ENCODE data around the gene ANKRD34A. TPM values are rescaled to one million over a fixed set of nuclear protein-coding genes. Genes with fewer than 3 reads are reported as not detected.
A peak's percentile ranks its signal among the peaks of the same experiment; 100 is the strongest.

The ANKRD34A gene
- total RNA-seq, 1 donor from 2014 or later: 5.2 TPM

GRCh38 chr1:145995148-145995881 is 30.9 kb upstream of the ANKRD34A start:
- DNase-seq: no peak
- peak overlapping the region; percentile 98 for H3K27ac Mint-ChIP-seq
- H3K27me3 Mint-ChIP-seq: no peaks in the 10 kb centered on the region
- H3K4me3 Mint-ChIP-seq: peak overlapping the region; percentile 93
- H3K9me3 Mint-ChIP-seq: no peaks in the 10 kb centered on the region
- peaks cover 74% of the 10 kb centered on the region for H3K4me1 Mint-ChIP-seq
- intact Hi-C loops (cut with micrococcal nuclease): loop anchor here (10.0 kb wide), 1 partner anchor 1549 kb away; the partner anchor contains the start of gene BCL9
- peaks cover 48% of the 10 kb centered on the region for H3K36me3 Mint-ChIP-seq (ENCODE audit: low read depth)

DNA sequence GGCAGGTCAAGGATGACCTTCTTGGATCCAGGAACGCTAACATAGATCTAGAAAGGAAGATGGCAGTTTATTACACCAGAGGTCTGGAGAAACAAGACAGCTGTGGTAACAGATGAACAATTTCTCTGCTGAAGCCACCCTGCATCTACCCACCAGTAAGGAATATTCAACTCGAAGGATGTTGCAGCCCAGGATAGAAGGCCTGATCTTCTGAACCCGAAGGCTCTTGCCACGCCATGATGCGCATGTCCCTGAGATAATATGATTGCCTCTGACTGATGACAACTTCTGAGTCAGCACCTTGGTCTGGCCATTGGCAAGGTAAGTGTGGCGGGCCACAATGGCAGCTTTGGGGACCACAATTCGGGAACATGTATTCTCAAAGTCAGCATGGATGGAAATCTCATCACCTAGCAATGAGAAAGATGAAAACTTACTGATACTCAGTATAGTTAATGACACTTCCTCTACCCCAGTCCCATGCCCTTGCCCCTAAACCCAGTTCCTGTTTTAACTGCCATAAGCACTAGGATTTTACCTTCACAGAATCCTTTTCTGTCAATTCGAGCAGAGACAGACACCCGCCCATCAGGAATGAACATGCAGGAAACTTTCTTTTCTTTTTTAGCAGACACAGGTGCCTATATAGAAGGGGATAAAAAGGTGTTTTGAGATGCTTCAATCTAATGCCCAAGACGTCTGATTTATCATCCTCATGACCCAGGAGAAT is 30.2 kb upstream of the ANKRD34A start:
- intact Hi-C loops (cut with micrococcal nuclease): loop anchor here (10.0 kb wide), 1 partner anchor 1550 kb away; the partner anchor contains the start of gene BCL9
- Mint-ChIP-seq H3K27me3 (no peaks in the 10 kb centered on the region), H3K4me3 (peak overlapping the region; percentile 93), H3K9me3 (no peaks in the 10 kb centered on the region), H3K27ac (peak overlapping the region; percentile 98), H3K4me1 (peaks cover 70% of the 10 kb centered on the region), H3K36me3 (ENCODE audit: low read depth) (peaks cover 48% of the 10 kb centered on the region)
- peak; percentile 77 for DNase-seq

DNA sequence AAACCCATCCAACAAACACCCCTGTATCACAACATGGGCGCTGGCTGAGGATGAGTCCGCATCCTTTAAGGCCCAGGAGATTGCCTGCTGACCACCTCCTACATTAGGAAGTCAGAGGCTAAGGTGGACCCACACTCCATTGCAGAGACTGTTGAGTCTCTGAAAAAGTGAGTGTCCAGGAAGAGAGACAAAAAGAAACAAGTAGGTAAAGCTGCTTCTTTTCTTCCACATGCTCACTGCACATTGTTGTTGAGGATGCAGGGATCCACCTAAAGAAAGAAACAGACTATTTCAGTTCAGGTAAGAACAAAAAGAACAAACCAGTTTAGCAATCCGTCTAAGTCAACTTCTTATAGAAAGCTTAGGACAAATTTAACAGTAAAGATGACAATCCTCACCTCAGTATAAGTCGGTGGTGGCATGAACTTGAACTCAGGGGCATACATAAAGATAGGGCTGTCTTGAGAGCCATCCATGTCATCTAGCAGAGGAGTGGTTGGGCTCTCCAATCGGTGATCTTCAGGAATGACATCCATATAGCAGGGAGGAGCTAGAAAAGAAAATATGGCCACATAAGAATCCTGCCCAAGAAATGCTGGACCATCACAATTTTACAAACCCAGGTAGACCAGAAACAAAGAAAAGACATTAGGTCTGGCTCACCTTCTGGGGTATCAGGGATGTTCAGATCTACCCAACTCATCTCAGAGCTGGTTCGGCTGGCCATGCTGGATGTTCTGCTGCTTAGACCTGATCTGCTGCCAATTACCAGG is 29.4 kb upstream of the ANKRD34A start:
- DNase-seq: no peak
- H3K36me3 Mint-ChIP-seq (ENCODE audit: low read depth): peaks cover 48% of the 10 kb centered on the region
- H3K27ac Mint-ChIP-seq: peak overlapping the region; percentile 98
- intact Hi-C loops (cut with micrococcal nuclease): loop anchor here (10.0 kb wide), 1 partner anchor 1551 kb away; the partner anchor contains the start of gene BCL9
- H3K4me3 Mint-ChIP-seq: peak overlapping the region; percentile 93
- H3K9me3 Mint-ChIP-seq: no peaks in the 10 kb centered on the region
- H3K4me1 Mint-ChIP-seq: peaks cover 64% of the 10 kb centered on the region
- no peaks in the 10 kb centered on the region for H3K27me3 Mint-ChIP-seq

- Mint-ChIP-seq H3K4me3 (peak overlapping the region; percentile 93), H3K27ac (peak overlapping the region; percentile 98), H3K36me3 (ENCODE audit: low read depth) (peaks cover 48% of the 10 kb centered on the region), H3K9me3 (no peaks in the 10 kb centered on the region), H3K27me3 (no peaks in the 10 kb centered on the region), H3K4me1 (peaks cover 61% of the 10 kb centered on the region)
- intact Hi-C loops (cut with micrococcal nuclease): loop anchor here (10.0 kb wide), 1 partner anchor 1552 kb away; the partner anchor contains the start of gene BCL9
- no peak for DNase-seq
Measured at GRCh38 chr1:145992958-145993617, 28.7 kb upstream of the ANKRD34A start.

DNA sequence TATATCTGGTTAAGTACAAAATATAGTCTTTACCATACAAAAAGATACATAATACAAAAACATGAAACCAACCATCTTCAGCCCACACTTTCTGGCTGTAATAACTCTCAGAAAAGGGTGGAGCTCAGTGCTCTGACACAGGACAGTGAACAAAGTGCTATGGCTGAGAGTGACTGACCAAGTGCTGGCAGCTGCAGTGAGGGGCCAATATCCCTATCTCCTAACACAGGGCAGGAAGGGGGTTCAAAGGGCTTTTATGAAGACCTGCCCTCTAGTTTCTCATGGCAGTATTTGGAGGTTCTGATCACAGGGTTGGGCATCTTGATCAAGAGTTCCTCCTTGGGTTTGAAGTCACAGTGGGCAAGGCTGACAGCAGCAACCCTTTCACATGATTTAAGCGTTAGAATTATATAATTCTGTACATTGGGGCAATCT is 28.1 kb upstream of the ANKRD34A start:
- Mint-ChIP-seq H3K27ac (peak overlapping the region; percentile 65), H3K36me3 (ENCODE audit: low read depth) (peaks cover 48% of the 10 kb centered on the region), H3K4me1 (peaks cover 56% of the 10 kb centered on the region), H3K9me3 (no peaks in the 10 kb centered on the region), H3K4me3 (peak overlapping the region; percentile 93), H3K27me3 (no peaks in the 10 kb centered on the region)
- intact Hi-C loops (cut with micrococcal nuclease): loop anchor here (10.0 kb wide), 1 partner anchor 1552 kb away; the partner anchor contains the start of gene BCL9
- DNase-seq: no peak

DNA sequence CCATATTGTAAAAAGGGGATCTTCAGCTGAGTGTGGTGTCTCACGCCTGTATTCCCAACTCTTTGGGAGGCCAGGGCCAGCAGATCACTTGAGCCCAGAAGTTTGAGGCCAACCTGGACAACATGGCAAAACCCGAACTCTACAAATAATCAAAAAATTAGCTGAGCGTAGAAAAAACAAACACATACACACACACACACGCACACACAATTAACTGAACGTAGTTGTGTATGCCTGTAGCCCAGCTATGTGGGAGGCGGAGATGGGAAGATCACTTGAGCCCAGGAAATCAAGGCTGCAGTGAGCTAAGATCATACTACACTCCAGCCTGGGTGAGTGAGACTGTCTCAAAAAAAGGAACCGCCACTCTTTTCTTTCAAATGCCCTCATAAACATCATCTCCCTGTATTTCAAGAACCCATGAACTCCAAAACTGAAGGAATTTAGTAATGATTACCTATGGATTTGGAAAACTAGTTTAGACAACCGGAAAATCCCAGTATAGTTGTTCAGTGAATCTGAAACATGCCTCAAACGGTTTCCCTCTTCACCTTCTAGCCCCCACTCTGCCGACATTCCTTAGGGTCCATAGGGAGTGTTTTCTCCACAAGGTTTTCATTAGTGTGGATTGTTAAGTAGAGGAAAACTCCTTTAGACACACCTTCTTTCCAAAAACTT is 27.5 kb upstream of the ANKRD34A start:
- peak overlapping the region; percentile 37 for H3K4me3 Mint-ChIP-seq
- no peaks in the 10 kb centered on the region for H3K27me3 Mint-ChIP-seq
- H3K27ac Mint-ChIP-seq: peak overlapping the region; percentile 34

GRCh38 chr1:145990249-145990855 is 26.0 kb upstream of the ANKRD34A start:
- intact Hi-C loops (cut with micrococcal nuclease): loop anchor here (10.0 kb wide), 1 partner anchor 1554 kb away; the partner anchor contains the start of gene BCL9
- Mint-ChIP-seq H3K36me3 (ENCODE audit: low read depth) (peaks cover 38% of the 10 kb centered on the region), H3K9me3 (no peaks in the 10 kb centered on the region), H3K4me3 (no peak overlapping the region), H3K27me3 (no peaks in the 10 kb centered on the region), H3K4me1 (peaks cover 58% of the 10 kb centered on the region), H3K27ac (no peak overlapping the region)
- no peak for DNase-seq

More for the DNA sequence above, 27.5 kb upstream of the ANKRD34A start:
- peaks cover 52% of the 10 kb centered on the region for H3K4me1 Mint-ChIP-seq
- peaks cover 48% of the 10 kb centered on the region for H3K36me3 Mint-ChIP-seq (ENCODE audit: low read depth)
- DNase-seq: no peak
- intact Hi-C loops (cut with micrococcal nuclease): loop anchor here (10.0 kb wide), 1 partner anchor 1553 kb away; the partner anchor contains the start of gene BCL9
- H3K9me3 Mint-ChIP-seq: no peaks in the 10 kb centered on the region

DNA sequence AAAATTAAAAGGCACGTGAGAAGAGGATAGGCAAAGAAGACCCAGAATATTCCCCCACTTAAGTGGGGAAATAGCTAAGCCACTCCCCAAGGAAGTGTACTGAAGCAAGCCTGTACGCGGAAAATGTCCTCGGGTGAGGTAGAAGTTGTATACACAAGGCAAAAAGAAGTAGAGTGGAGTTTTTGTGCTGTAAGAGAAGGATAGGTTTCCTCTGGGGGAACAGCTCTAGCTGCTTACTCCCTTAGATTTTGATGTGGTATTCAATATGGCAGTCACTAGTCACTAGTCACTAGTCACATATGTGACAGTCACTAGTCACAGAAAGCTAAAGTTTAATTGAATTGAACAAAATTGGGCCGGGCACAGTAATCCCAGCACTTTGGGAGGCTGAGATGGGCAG is 24.4 kb upstream of the ANKRD34A start:
- H3K4me1 Mint-ChIP-seq: peaks cover 61% of the 10 kb centered on the region
- intact Hi-C loops (cut with micrococcal nuclease): no loop called here
- no peaks in the 10 kb centered on the region for H3K27me3 Mint-ChIP-seq
- DNase-seq: no peak
- peaks cover 24% of the 10 kb centered on the region for H3K36me3 Mint-ChIP-seq (ENCODE audit: low read depth)
- peak overlapping the region; percentile 9 for H3K27ac Mint-ChIP-seq
- H3K9me3 Mint-ChIP-seq: no peaks in the 10 kb centered on the region
- no peak overlapping the region for H3K4me3 Mint-ChIP-seq

DNA sequence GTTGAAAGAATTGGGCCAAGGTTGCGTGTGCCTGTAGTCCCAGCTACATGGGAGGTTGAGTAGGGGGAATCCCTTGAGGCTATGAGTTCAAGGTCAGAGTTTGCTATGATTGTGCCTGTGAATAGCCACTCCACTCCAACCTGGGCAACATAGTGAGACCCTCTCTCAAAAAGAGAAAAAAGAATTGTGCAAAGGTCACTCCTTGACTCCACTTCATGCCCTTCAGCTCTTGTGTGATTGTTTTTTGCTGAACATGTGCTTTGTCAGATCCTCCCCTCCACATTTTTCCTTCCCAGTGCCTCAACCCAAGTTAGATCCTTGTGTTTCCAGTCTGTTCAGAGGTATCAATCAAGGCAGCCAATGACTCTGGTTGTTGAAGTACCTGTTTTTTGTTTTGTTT is 23.6 kb upstream of the ANKRD34A start:
- no peak for DNase-seq
- H3K4me3 Mint-ChIP-seq: no peak overlapping the region
- H3K36me3 Mint-ChIP-seq (ENCODE audit: low read depth): peaks cover 16% of the 10 kb centered on the region
- H3K4me1 Mint-ChIP-seq: peaks cover 59% of the 10 kb centered on the region
- intact Hi-C loops (cut with micrococcal nuclease): no loop called here
- H3K27ac Mint-ChIP-seq: no peak overlapping the region
- H3K9me3 Mint-ChIP-seq: no peaks in the 10 kb centered on the region
- no peaks in the 10 kb centered on the region for H3K27me3 Mint-ChIP-seq

- intact Hi-C loops (cut with micrococcal nuclease): no loop called here
- no peak overlapping the region for H3K4me3 Mint-ChIP-seq
- H3K27ac Mint-ChIP-seq: no peak overlapping the region
- H3K36me3 Mint-ChIP-seq (ENCODE audit: low read depth): peaks cover 3% of the 10 kb centered on the region
- no peaks in the 10 kb centered on the region for H3K27me3 Mint-ChIP-seq
- no peak for DNase-seq
- peaks cover 48% of the 10 kb centered on the region for H3K4me1 Mint-ChIP-seq
- no peaks in the 10 kb centered on the region for H3K9me3 Mint-ChIP-seq
Measured at GRCh38 chr1:145986551-145986950, 22.2 kb upstream of the ANKRD34A start.

- peaks cover 44% of the 10 kb centered on the region for H3K4me1 Mint-ChIP-seq
- no peaks in the 10 kb centered on the region for H3K9me3 Mint-ChIP-seq
- DNase-seq: no peak
- H3K4me3 Mint-ChIP-seq: peak overlapping the region; percentile 63
- no peaks in the 10 kb centered on the region for H3K27me3 Mint-ChIP-seq
- peaks cover 2% of the 10 kb centered on the region for H3K36me3 Mint-ChIP-seq (ENCODE audit: low read depth)
- peak overlapping the region; percentile 88 for H3K27ac Mint-ChIP-seq
- intact Hi-C loops (cut with micrococcal nuclease): no loop called here
Measured at GRCh38 chr1:145985502-145986439, 21.4 kb upstream of the ANKRD34A start.
